Eye (tissue), 1 donor: Measurements from ENCODE around the gene NFYB.

Experiments
- DNase-seq: peaks from one replicate; pipeline ENCODE4 v3.0.0-alpha.2; 2015

NFYB gene

GRCh38 chr12:104155711-104156555, 17.9 kb upstream of the NFYB start:
- no peak for DNase-seq

- no peak for DNase-seq
Measured at GRCh38 chr12:104154806-104155205, 16.8 kb upstream of the NFYB start.

- no peak for DNase-seq
Measured at GRCh38 chr12:104154286-104154685, 16.3 kb upstream of the NFYB start.

- no peak for DNase-seq
Measured at GRCh38 chr12:104152685-104153241, 14.8 kb upstream of the NFYB start.

- DNase-seq = no peak
Measured at GRCh38 chr12:104150416-104150815, 12.4 kb upstream of the NFYB start.

- DNase-seq = no peak
Measured at GRCh38 chr12:104147346-104147745, 9.3 kb upstream of the NFYB start.

- DNase-seq = no peak
Measured at GRCh38 chr12:104143918-104144317, 5.9 kb upstream of the NFYB start.

- no peak for DNase-seq
Measured at GRCh38 chr12:104143002-104143401, 5.0 kb upstream of the NFYB start.

GRCh38 chr12:104142543-104142942, 4.5 kb upstream of the NFYB start:
- DNase-seq = no peak

- no peak for DNase-seq
Measured at GRCh38 chr12:104138797-104139152, 765 bp upstream of the NFYB start.

- peak; percentile 85 for DNase-seq
Measured at GRCh38 chr12:104137001-104137901, 759 bp downstream of the NFYB start.

GRCh38 chr12:104136577-104136976, 1.4 kb downstream of the NFYB start:
- no peak for DNase-seq

- DNase-seq = peak; percentile 7
Measured at GRCh38 chr12:104134882-104135281, 3.1 kb downstream of the NFYB start.

GRCh38 chr12:104133866-104134265, 4.1 kb downstream of the NFYB start:
- no peak for DNase-seq

- DNase-seq = no peak
Measured at GRCh38 chr12:104133321-104133720, 4.7 kb downstream of the NFYB start.

- no peak for DNase-seq
Measured at GRCh38 chr12:104132351-104132956, 5.6 kb downstream of the NFYB start.

GRCh38 chr12:104131609-104132008, 6.4 kb downstream of the NFYB start:
- DNase-seq = no peak

- DNase-seq = no peak
Measured at GRCh38 chr12:104130760-104131159, 7.2 kb downstream of the NFYB start.

GRCh38 chr12:104126548-104126947, 11.5 kb downstream of the NFYB start:
- DNase-seq = no peak

GRCh38 chr12:104122298-104122697, 15.7 kb downstream of the NFYB start:
- no peak for DNase-seq

GRCh38 chr12:104121001-104121400, 17.0 kb downstream of the NFYB start:
- no peak for DNase-seq

- DNase-seq = no peak
Measured at GRCh38 chr12:104115587-104115975, 22.4 kb downstream of the NFYB start.
